Body of pancreas (tissue), 4 donors: ENCODE measurements around the gene LAMA4.

Experiments used
- POLR2A ChIP-seq, 3 donors: fragments of 450-650 bp; IDR thresholded peaks; one replicate each; pipeline ENCODE4 v1.6.1; 2016; ENCODE audit warnings: antibody characterized with exemption in 3 of 3, mild to moderate bottlenecking in 2 of 3
- TF ChIP-seq, protein P1 (sequence below), 7 experiments: fragments of 450-650 bp in 4 of 7; fragments of 200-600 bp in 3 of 7; sonication (generic) in 3 of 7; IDR thresholded peaks; one replicate each; pipeline ENCODE4 v1.5.1; 2016 to 2019; ENCODE audit warnings: antibody characterized with exemption in 7 of 7

DNA sequence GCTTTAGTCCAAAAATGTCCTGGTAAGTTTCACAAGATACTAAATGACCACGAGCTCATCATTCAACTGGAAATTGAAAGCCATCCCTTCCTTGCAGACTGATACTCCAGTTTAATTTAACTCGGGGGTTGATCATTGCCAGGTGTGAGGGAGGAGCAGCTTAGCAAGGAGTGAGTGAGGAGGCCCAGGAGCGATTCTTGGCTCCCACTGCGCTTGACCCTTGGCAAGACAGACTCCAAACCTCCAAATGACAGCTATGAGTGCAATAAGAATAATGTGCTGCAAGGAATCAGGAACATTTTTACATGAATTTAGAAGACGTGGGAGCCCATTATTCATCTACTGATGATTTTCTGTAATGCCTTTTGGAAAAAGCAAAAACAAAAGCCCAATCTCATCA lies 64.9 kb downstream of the LAMA4 start:
- no peak for TF ChIP-seq POLR2A (IDR thresholded peaks at IDR 0.05)
- TF ChIP-seq, protein P1, sequence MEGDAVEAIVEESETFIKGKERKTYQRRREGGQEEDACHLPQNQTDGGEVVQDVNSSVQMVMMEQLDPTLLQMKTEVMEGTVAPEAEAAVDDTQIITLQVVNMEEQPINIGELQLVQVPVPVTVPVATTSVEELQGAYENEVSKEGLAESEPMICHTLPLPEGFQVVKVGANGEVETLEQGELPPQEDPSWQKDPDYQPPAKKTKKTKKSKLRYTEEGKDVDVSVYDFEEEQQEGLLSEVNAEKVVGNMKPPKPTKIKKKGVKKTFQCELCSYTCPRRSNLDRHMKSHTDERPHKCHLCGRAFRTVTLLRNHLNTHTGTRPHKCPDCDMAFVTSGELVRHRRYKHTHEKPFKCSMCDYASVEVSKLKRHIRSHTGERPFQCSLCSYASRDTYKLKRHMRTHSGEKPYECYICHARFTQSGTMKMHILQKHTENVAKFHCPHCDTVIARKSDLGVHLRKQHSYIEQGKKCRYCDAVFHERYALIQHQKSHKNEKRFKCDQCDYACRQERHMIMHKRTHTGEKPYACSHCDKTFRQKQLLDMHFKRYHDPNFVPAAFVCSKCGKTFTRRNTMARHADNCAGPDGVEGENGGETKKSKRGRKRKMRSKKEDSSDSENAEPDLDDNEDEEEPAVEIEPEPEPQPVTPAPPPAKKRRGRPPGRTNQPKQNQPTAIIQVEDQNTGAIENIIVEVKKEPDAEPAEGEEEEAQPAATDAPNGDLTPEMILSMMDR (IDR thresholded peaks at IDR 0.05), result no peak
